ENCODE results near the gene CTDSP1.

CTDSP1 gene

DNA sequence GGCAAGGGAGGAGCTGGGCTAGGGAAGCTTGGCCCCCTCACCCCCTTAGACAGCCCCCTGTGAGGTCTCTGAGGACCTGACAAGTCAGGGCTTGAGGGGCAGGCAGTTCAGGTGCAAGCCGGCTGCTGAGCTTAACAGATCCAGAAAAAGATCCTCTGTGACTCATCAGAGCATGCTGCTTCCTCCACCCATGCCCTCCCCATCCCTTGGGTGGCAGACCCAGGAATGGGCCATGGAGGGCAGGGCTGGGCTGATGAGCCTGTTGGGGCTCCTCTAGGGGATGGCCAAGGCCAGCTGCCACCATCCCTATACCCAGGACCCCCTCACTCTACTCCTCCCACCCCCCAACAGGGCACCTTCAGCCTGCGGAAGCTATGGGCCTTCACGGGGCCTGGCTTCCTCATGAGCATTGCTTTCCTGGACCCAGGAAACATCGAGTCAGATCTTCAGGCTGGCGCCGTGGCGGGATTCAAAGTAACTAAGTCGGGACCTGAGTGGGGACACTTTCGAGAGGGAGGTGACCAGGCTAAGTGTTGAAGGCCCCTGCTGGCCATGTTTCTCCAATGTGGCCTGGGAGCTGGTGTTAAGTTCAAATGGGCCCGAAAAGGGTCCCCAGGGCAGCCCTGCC lies 15.7 kb upstream of the CTDSP1 start:
- DNase-seq, result no peak

DNA sequence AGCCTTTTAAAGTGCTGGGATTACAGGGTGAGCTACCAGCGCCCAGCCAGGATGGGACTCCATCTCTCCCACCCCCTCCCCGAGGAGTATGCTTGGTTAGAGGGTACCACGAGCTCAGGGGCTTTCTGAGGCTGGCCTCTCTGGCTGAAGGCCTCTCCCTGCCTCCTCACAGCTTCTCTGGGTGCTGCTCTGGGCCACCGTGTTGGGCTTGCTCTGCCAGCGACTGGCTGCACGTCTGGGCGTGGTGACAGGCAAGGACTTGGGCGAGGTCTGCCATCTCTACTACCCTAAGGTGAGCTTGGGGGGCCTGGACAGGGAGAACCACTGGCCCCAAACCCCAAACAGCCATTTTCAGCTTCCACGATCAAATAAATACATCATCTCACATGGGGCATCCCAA lies 14.7 kb upstream of the CTDSP1 start:
- DNase-seq, result no peak

- DNase-seq, result no peak
Measured at GRCh38 chr2:218386505-218387368, 12.9 kb upstream of the CTDSP1 start.

- DNase-seq, result peak; percentile 45
Measured at GRCh38 chr2:218387369-218388194, 12.1 kb upstream of the CTDSP1 start.

- DNase-seq, result no peak
Measured at GRCh38 chr2:218389333-218390150, 10.1 kb upstream of the CTDSP1 start.

DNA sequence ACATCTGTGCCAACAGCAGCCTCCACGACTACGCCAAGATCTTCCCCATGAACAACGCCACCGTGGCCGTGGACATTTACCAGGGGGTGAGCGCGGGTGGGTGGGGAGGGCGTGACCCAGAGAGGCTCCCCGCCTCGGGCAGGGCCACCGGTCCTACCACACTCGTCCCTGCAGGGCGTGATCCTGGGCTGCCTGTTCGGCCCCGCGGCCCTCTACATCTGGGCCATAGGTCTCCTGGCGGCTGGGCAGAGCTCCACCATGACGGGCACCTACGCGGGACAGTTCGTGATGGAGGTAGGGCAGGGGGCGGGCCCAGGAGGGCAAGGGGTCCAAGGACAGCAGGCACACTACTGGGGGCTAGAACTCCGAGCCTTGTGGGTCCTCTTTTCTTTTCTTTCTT lies 8.5 kb upstream of the CTDSP1 start:
- DNase-seq, result no peak

GRCh38 chr2:218392459-218392858 lies 7.2 kb upstream of the CTDSP1 start:
- DNase-seq, result no peak

- no peak for DNase-seq
Measured at GRCh38 chr2:218392891-218393462, 6.7 kb upstream of the CTDSP1 start.

GRCh38 chr2:218393750-218394290 lies 5.8 kb upstream of the CTDSP1 start:
- no peak for DNase-seq

DNA sequence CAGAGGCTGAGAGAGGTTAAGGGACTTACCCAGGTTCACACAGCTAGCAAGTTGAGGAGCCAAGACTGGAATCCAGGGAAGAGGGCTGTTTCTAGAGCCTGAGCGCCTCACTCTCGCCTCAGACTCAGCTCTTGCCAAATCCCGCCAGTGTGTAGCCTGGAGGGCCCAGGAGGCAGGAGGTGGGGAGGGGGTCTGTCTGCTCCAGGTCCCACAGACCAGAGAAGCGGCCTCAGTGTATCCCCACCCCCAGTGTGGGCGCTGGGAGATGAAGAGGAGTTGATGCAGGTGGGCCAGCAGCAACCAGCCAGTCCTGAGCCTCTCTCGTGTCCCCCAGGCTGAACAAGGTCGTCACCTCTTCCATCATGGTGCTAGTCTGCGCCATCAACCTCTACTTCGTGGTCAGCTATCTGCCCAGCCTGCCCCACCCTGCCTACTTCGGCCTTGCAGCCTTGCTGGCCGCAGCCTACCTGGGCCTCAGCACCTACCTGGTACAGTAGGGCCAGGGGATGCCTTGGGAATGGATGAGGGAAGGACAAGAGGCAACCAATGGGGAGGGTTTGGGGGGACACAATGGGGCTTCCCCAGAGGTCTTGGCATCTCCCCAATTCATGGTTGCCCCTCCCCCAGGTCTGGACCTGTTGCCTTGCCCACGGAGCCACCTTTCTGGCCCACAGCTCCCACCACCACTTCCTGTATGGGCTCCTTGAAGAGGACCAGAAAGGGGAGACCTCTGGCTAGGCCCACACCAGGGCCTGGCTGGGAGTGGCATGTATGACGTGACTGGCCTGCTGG lies 5.2 kb upstream of the CTDSP1 start:
- no peak for DNase-seq

DNA sequence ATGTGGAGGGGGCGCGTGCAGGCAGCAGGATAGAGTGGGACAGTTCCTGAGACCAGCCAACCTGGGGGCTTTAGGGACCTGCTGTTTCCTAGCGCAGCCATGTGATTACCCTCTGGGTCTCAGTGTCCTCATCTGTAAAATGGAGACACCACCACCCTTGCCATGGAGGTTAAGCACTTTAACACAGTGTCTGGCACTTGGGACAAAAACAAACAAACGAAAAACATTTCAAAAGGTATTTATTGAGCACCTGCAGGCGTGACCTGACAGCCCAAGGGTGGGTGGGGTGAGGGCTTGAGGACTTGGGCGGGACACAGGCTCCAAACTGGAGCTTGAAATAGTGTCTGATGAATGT lies 4.6 kb upstream of the CTDSP1 start:
- no peak for DNase-seq

GRCh38 chr2:218395456-218395825 lies 4.2 kb upstream of the CTDSP1 start:
- no peak for DNase-seq

- DNase-seq, result peak; percentile 92
Measured at GRCh38 chr2:218395826-218396687, 3.6 kb upstream of the CTDSP1 start.

GRCh38 chr2:218396688-218397462 lies 2.8 kb upstream of the CTDSP1 start:
- peak; percentile 60 for DNase-seq

DNA sequence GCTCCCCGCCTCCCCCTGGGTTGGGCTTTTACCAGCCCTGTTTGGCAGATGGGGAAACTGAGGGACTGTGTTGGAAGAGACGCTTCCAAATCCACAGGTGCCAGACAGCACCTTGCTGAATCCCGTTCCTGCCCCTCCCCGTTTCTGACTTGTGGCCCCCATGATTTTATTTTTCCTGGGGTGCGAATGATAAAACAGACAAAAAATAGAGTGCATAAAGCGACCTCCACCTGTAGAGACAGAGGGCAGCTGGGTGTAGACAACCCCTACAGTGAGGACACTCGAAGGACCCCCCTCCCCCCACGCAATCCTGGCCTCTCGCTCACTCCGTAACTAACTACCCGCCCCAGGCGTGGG lies 2.2 kb upstream of the CTDSP1 start:
- no peak for DNase-seq

DNA sequence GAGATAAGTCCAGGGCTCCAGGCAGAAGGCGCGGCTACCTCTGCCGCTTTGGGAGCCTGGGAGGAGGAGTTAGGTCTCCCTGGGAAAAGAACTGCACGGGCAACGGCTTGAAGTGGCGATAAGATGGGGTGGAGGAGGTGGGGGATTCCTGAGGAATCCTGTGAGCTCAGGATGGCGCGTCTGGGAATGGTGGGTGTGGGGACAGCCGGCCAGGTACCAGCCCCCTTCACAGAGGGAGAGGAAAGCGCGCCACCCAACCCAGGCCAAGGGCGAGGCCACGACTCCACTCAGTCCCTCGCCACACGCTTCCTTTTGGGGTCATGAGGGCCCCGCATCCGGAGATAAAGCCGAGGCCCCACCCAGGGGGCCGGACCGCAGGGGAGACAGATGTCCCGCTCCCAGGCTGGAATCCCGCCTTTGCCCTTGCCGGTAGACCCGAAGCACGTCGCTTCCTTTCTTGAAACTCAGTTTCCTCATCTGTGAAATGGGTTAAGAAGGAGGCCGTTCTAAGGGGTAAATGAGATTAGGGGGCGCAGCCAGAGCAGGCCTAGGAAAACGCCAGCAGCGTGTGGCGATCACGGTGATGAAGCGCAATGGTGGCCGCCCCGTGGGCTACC lies 1.7 kb upstream of the CTDSP1 start:
- no peak for DNase-seq

GRCh38 chr2:218398437-218399390 lies 954 bp upstream of the CTDSP1 start:
- no peak for DNase-seq

Measured in NCI-H1694 treated with DMSO at 0.1 percent for 48 hours (cell line).